Sigmoid colon (tissue), 7 donors: ENCODE measurements around the gene PCID2. TPM values are rescaled to one million over a fixed set of nuclear protein-coding genes. Genes with fewer than 3 reads are reported as not detected.

Source experiments
- DNase-seq: peaks from one replicate; pipeline ENCODE4 v3.0.0-alpha.2; 2019
- H3K27ac ChIP-seq, 4 donors: fragments of 200-600 bp; sonication (generic); one replicate each; pipeline ENCODE4 v1.5.1; 2016 to 2019; ENCODE audit warnings: mild to moderate bottlenecking in 1 of 4
- H3K27me3 ChIP-seq, 3 donors: fragments of 200-600 bp; sonication (generic); one replicate each; pipeline ENCODE4 v1.5.1; 2019; ENCODE audit warnings: mild to moderate bottlenecking in 1 of 3
- H3K36me3 ChIP-seq, 4 donors: fragments of 200-600 bp; sonication (generic); one replicate each; pipeline ENCODE4 v1.5.1; 2016 to 2019
- H3K4me1 ChIP-seq, 4 donors: fragments of 200-600 bp; sonication (generic); one replicate each; pipeline ENCODE4 v1.5.1; 2017 to 2019
- H3K4me3 ChIP-seq, 4 donors: fragments of 200-600 bp; sonication (generic); one replicate each; pipeline ENCODE4 v1.5.1; 2017 to 2019; ENCODE audit warnings: mild to moderate bottlenecking in 2 of 4, moderate library complexity in 1 of 4
- H3K9me3 ChIP-seq, 4 donors: fragments of 200-600 bp in 3 of 4; sonication (generic) in 3 of 4; one replicate each; pipeline versions ENCODE4 v1.5.1 to v1.6.1; 2013 to 2019
- CTCF ChIP-seq, 4 experiments: fragments of 450-650 bp in 3 of 4; fragments of 200-600 bp in 1 of 4; IDR thresholded peaks; one replicate each; pipeline ENCODE4 v1.5.1; 2016 to 2019; ENCODE audit warnings: antibody characterized with exemption in 4 of 4, mild to moderate bottlenecking in 3 of 4, moderate library complexity in 2 of 4
- EP300 ChIP-seq, 4 donors: sonication (generic); formaldehyde crosslinking; IDR thresholded peaks; one replicate each; pipeline ENCODE4 v1.6.1; 2017; ENCODE audit warnings: antibody characterized with exemption in 4 of 4
- POLR2A ChIP-seq, 2 donors: fragments of 450-650 bp; IDR thresholded peaks; one replicate each; pipeline ENCODE4 v1.6.1; 2016; ENCODE audit warnings: antibody characterized with exemption in 2 of 2, mild to moderate bottlenecking in 2 of 2, moderate library complexity in 2 of 2
- POLR2AphosphoS5 ChIP-seq, 4 donors: sonication (generic); formaldehyde crosslinking; IDR thresholded peaks; one replicate each; pipeline ENCODE4 v1.6.1; 2017; ENCODE audit warnings: antibody characterized with exemption in 4 of 4
- WGBS, 2 donors: extraction: QIAGEN DNeasy Blood & Tissue Kit; methylation state at CpG; one replicate each; pipeline ENCODE4 v1.1.7; 2013; 5-methylcytosine and 5-hydroxymethylcytosine counted together
- intact Hi-C: fragments of 100-400 bp; cut with DNase I; formaldehyde crosslinking; loops from one replicate; pipeline ENCODE4 v1.15.1; 2023
- polyA plus RNA-seq, 3 donors: library from polyadenylated mRNA; stranded (reverse); fragments of 200-250 nt; gene quantifications; one replicate each; pipeline ENCODE4 v1.2.3, GENCODE V29; 2013
- total RNA-seq, 4 donors: library from RNA; depleted of rRNA; stranded (reverse); fragments of >200 nt; gene quantifications; one replicate each; pipeline ENCODE4 v1.1.0, GENCODE V29; 2016
- donor health status: healthy with polysubstance abuse.
- donor health status: Bipolar disorder and iron deficiency.
- donor health status: healthy.

Gene PCID2
- total and polyA plus RNA-seq, 7 donors = 18.0 to 70.9 (median 44.1) TPM

DNA sequence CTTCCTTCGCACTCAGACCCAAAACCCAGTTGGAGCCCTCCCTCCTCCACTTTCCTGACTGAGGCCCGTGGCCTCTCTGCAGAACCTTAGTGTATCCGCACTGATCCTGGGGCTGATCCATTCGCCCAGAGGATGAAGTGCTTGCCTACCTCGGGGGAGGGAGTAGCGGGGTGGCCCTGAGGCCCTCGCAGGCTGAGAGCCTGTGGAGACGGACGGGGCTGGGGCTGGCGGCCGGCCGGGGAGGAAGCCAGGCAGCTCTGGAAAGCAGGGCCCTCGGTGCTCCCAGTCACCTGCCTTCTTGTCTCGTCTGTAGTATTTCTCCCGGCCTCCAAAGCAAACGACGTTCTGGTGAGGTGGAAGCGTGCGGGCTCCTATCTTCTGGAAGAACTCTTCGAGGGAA is 48.8 kb downstream of the PCID2 start:
- no peak for TF ChIP-seq EP300 (IDR thresholded peaks at IDR 0.05)
- H3K4me1 ChIP-seq = peaks cover 0 to 2% (median 2%) of the 10 kb centered on the region in 4 donors
- intact Hi-C loops = loop anchor here (10.0 kb wide), 1 partner anchor 465 kb away; the partner anchor contains the start of gene ATP11A
- H3K27ac ChIP-seq = no peak overlapping the region
- 89 to 92% methylated on average over 20 of the region's 20 CpGs for WGBS, 2 donors
- no peak overlapping the region for H3K4me3 ChIP-seq
- no peak for DNase-seq
- no peaks in the 10 kb centered on the region for H3K36me3 ChIP-seq
- peaks cover 0 to 3% (median 0%) of the 10 kb centered on the region in 4 donors for H3K9me3 ChIP-seq
- peaks cover 5 to 27% (median 8%) of the 10 kb centered on the region in 3 donors for H3K27me3 ChIP-seq

GRCh38 chr13:113158946-113159345 is 49.5 kb downstream of the PCID2 start:
- TF ChIP-seq CTCF (IDR thresholded peaks at IDR 0.05) (no peak), POLR2AphosphoS5 (IDR thresholded peaks at IDR 0.05) (no peak), POLR2A (IDR thresholded peaks at IDR 0.05) (no peak), EP300 (IDR thresholded peaks at IDR 0.05) (no peak)
- H3K9me3 ChIP-seq = peaks cover 0 to 3% (median 0%) of the 10 kb centered on the region in 4 donors
- H3K4me3 ChIP-seq = no peak overlapping the region
- H3K27me3 ChIP-seq = peaks cover 5 to 27% (median 8%) of the 10 kb centered on the region in 3 donors
- H3K4me1 ChIP-seq = peaks cover 0 to 6% (median 4%) of the 10 kb centered on the region in 4 donors
- 79 to 80% methylated on average over 7 of the region's 7 CpGs for WGBS, 2 donors
- H3K36me3 ChIP-seq = no peaks in the 10 kb centered on the region
- no peak for DNase-seq
- intact Hi-C loops = loop anchor here (10.0 kb wide), 1 partner anchor 464 kb away; the partner anchor contains the start of gene ATP11A
- no peak overlapping the region for H3K27ac ChIP-seq

DNA sequence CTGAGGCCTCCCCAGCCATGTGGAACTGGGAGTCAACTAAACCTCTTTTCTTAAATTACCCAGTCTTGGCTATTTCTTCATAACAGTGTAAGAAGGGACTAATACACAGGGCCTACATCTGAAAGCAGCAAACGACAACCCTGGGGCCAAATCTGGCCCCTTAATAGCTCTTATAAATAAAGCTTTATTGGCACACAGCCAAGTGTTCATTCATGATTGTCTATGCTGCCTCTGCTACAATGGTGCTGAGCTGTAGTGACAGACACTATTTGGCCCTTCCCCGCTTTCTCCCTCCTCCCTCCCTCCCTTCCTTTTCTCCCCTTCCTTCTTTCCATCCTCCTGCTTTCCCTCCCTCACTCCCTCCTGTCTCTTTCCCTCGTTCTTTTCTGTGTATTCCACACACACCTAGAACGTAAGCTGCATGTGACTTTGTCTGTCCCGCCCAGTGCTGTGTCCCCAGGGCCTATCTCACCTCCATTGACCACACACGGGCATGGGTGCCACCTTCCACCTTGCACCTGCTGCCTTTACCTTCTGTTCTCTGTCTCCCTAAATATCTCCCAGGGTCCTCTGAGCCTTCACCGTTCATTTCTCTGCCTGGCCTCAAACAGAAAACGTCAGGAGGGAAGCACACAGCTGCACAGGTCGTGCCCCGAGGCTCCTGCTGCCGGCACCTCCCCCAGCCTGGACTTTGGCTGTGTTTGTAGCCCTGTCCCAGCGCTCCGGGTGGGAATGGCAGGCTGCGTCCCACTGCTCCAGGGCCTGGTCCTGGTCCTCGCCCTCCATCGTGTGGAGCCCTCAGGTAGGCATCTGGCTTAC is 50.3 kb downstream of the PCID2 start, which contains the start of gene PROZ:
Gene PROZ (plus strand): TSS at position 720 of the 819 bp plus-strand sequence. CDS start 13 bp downstream, at position 733.
- TF ChIP-seq POLR2AphosphoS5 (IDR thresholded peaks at IDR 0.05) (no peak), EP300 (IDR thresholded peaks at IDR 0.05) (no peak), CTCF (IDR thresholded peaks at IDR 0.05) (no peak), POLR2A (IDR thresholded peaks at IDR 0.05) (no peak)
- H3K27me3 ChIP-seq = peaks cover 5 to 21% (median 8%) of the 10 kb centered on the region in 3 donors
- H3K4me3 ChIP-seq = no peak within 1 kb of the TSS
- WGBS, 2 donors = 37 to 64% methylated on average over 16 of the region's 16 CpGs
- H3K27ac ChIP-seq = no peak within 1 kb of the TSS
- no peak for DNase-seq
- peaks cover 0 to 3% (median 0%) of the 10 kb centered on the region in 4 donors for H3K9me3 ChIP-seq
- intact Hi-C loops = loop anchor here (10.0 kb wide), 1 partner anchor 463 kb away; the partner anchor contains the start of gene ATP11A
- no peaks in the 10 kb centered on the region for H3K36me3 ChIP-seq
- peaks cover 2 to 12% (median 8%) of the 10 kb centered on the region in 4 donors for H3K4me1 ChIP-seq

DNA sequence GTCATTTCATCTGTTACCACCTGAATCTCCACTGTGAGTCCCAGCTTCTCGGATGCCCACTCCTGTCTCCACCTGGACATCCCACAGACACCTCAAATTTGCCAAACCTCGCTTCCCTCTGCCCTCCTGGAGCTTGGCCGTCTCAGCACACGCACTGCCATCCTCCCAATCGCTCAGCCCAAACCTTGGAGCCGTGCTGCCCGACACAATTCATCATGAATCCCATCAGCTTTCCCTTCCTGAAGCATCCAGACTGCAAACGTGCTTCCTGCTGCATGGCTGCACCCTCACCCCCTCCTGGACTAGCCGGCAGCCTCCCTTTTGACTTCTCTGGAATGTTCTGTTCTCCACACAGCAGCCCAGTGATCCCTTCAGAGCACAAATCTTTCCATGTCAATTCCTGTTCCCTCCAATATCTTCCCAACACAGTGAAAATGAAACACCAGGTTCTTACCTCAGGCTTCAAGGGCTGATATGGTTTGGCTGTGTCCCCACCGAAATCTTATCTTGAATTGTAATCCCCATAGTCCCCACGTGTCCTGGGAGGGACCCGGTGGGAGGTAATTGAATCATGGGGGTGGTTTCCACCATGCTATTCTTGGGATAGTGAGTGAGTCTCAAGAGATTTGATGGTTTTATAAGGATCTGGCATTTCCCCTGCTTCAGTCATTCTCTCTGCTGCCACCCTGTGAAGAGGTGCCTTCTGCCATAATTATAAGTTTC is 51.1 kb downstream of the PCID2 start:
- Histone ChIP-seq H3K27ac (no peak overlapping the region), H3K27me3 (peaks cover 0 to 14% (median 8%) of the 10 kb centered on the region in 3 donors), H3K4me1 (peaks cover 2 to 20% (median 15%) of the 10 kb centered on the region in 4 donors), H3K36me3 (no peaks in the 10 kb centered on the region), H3K9me3 (peaks cover 0 to 3% (median 0%) of the 10 kb centered on the region in 4 donors), H3K4me3 (no peak overlapping the region)
- 84% methylated on average over 12 of the region's 12 CpGs for WGBS, 2 donors
- no peak for DNase-seq
- TF ChIP-seq EP300 (IDR thresholded peaks at IDR 0.05) (no peak), POLR2A (IDR thresholded peaks at IDR 0.05) (no peak), CTCF (IDR thresholded peaks at IDR 0.05) (no peak), POLR2AphosphoS5 (IDR thresholded peaks at IDR 0.05) (no peak)
- intact Hi-C loops = loop anchor here (10.0 kb wide), 1 partner anchor 463 kb away; the partner anchor contains the start of gene ATP11A
